ENCODE data around the gene FSD2.

- TF ChIP-seq ZBTB1 (CRISPR knock-in tag; IDR thresholded peaks at IDR 0.05; ENCODE audit: borderline replicate concordance, low read depth), result no peak
- TF ChIP-seq CBFA2T3 (IDR thresholded peaks at IDR 0.05), result no peak
- TF ChIP-seq BHLHE40 (IDR thresholded peaks at IDR 0.05; ENCODE audit: low read length), result no peak
- TF ChIP-seq ZNF696 (CRISPR knock-in tag; conservative IDR thresholded peaks at IDR 0.05), result no peak
- no peak for TF ChIP-seq ARID3A (IDR thresholded peaks at IDR 0.05; ENCODE audit: borderline replicate concordance, low read depth, low read length)
- no peak for TF ChIP-seq RCOR1 (IDR thresholded peaks at IDR 0.05; ENCODE audit: borderline replicate concordance in 1 of 2, low read depth in 2 of 2, low read length in 2 of 2)
- no peak for TF ChIP-seq CTCF (IDR thresholded peaks at IDR 0.05 in 2 of 3, conservative IDR thresholded peaks at IDR 0.05 in 1 of 3; ENCODE audit: insufficient read depth in 2 of 3, low read depth in 1 of 3, low read length in 3 of 3)
- no peak for TF ChIP-seq FOXK1 (CRISPR knock-in tag; IDR thresholded peaks at IDR 0.05; ENCODE audit: borderline replicate concordance)
- no peak for TF ChIP-seq ZNF780A (CRISPR knock-in tag; IDR thresholded peaks at IDR 0.05)
- no peak for TF ChIP-seq PRDM10 (IDR thresholded peaks at IDR 0.05; ENCODE audit: partially characterized antibody)
- no peak for TF ChIP-seq TFAM (CRISPR knock-in tag; conservative IDR thresholded peaks at IDR 0.05)
- no peak for TF ChIP-seq E2F6 (IDR thresholded peaks at IDR 0.05; ENCODE audit: borderline replicate concordance in 1 of 2, extremely low read depth in 1 of 2, insufficient read depth in 1 of 2, insufficient read length in 1 of 2, low read depth in 1 of 2, low read length in 1 of 2, poor library complexity in 1 of 2, severe bottlenecking in 1 of 2)
- TF ChIP-seq IRF1 (CRISPR knock-in tag; IDR thresholded peaks at IDR 0.05; ENCODE audit: borderline replicate concordance), result no peak
- TF ChIP-seq POLR2A (conservative IDR thresholded peaks at IDR 0.05), result no peak
Observed at GRCh38 chr15:82804575-82804949, 1.3 kb downstream of the FSD2 start.
